Lower leg skin (tissue), 4 donors: ENCODE results near the gene TSC2. TPM values are rescaled to one million over a fixed set of nuclear protein-coding genes. Genes with fewer than 3 reads are reported as not detected.
"Not testable (repeated sequence)": the region's sequence is repeated elsewhere in the genome, so short reads cannot be mapped to it uniquely, and the experiment has no call there.

Experiments
- DNase-seq, 2 donors: peaks; one replicate each; pipeline ENCODE4 v3.0.0-alpha.2; 2019; ENCODE audit warnings: low spot score in 2 of 2
- H3K4me3 ChIP-seq: fragments of 200-600 bp; sonication (generic); 2 replicates; pipeline ENCODE4 v1.5.1; 2017; ENCODE audit warnings: mild to moderate bottlenecking, low read depth; ENCODE audit not compliant: poor library complexity, severe bottlenecking
- CTCF ChIP-seq, 3 donors: fragments of 450-650 bp; IDR thresholded peaks; one replicate each; pipeline ENCODE4 v1.5.1; 2016; ENCODE audit warnings: antibody characterized with exemption in 3 of 3, mild to moderate bottlenecking in 3 of 3, moderate library complexity in 2 of 3
- POLR2A ChIP-seq, 2 donors: fragments of 450-650 bp; IDR thresholded peaks; one replicate each; pipeline ENCODE4 v1.6.1; 2016 to 2017; ENCODE audit warnings: antibody characterized with exemption in 2 of 2, mild to moderate bottlenecking in 1 of 2, moderate library complexity in 1 of 2
- WGBS, 2 donors: methylation state at CpG; one replicate each; pipeline ENCODE4 v1.1.5; 2018; 5-methylcytosine and 5-hydroxymethylcytosine counted together
- intact Hi-C: fragments of 100-400 bp; cut with DNase I; formaldehyde crosslinking; loops from one replicate; pipeline ENCODE4 v1.15.0; 2023; ENCODE audit warnings: low total_unique reads
- total RNA-seq, 4 donors: library from RNA; depleted of rRNA; stranded (reverse); fragments of >200 nt; gene quantifications; one replicate each; pipeline ENCODE4 v1.1.0, GENCODE V29; 2016

Gene TSC2
- total RNA-seq, 4 donors from 2014 or later = 56.7 to 130 (median 65.1) TPM

- H3K4me3 ChIP-seq, intact Hi-C loops, DNase-seq: not testable (repeated sequence)
- 78 to 81% methylated on average over 16 to 19 of the region's 30 CpGs for WGBS, 2 donors
These were observed 64.8 kb downstream of the TSC2 start for GRCh38 chr16:2112539-2113106.

- DNase-seq, H3K4me3 ChIP-seq, intact Hi-C loops: not testable (repeated sequence)
- 92 to 93% methylated on average over 16 to 22 of the region's 26 CpGs for WGBS, 2 donors
These were observed 66.4 kb downstream of the TSC2 start for GRCh38 chr16:2114225-2114624.

GRCh38 chr16:2114885-2115590 lies 67.3 kb downstream of the TSC2 start:
- WGBS, 2 donors = 85 to 88% methylated on average over 27 to 31 of the region's 34 CpGs
- DNase-seq, intact Hi-C loops, H3K4me3 ChIP-seq: not testable (repeated sequence)

GRCh38 chr16:2115591-2115973 lies 67.8 kb downstream of the TSC2 start:
- no peak overlapping the region for H3K4me3 ChIP-seq
- DNase-seq = no peak
- 87 to 94% methylated on average over 9 of the region's 13 CpGs for WGBS, 2 donors
- intact Hi-C loops = no loop called here
- TF ChIP-seq CTCF (IDR thresholded peaks at IDR 0.05) (no peak), POLR2A (IDR thresholded peaks at IDR 0.05) (no peak)

- 81 to 100% methylated on average over 1 to 3 of the region's 24 CpGs for WGBS, 2 donors
- intact Hi-C loops, DNase-seq, H3K4me3 ChIP-seq: not testable (repeated sequence)
These were observed 68.6 kb downstream of the TSC2 start for GRCh38 chr16:2116428-2116827.

GRCh38 chr16:2117341-2117740 lies 69.6 kb downstream of the TSC2 start:
- WGBS, 2 donors = 77 to 88% methylated on average over 7 to 12 of the region's 25 CpGs
- DNase-seq, intact Hi-C loops, H3K4me3 ChIP-seq: not testable (repeated sequence)

- intact Hi-C loops, DNase-seq, H3K4me3 ChIP-seq: not testable (repeated sequence)
- WGBS, 2 donors = 60 to 86% methylated on average over 5 to 10 of the region's 35 CpGs
These were observed 70.4 kb downstream of the TSC2 start for GRCh38 chr16:2117960-2118722.

GRCh38 chr16:2121325-2121724 lies 73.5 kb downstream of the TSC2 start:
- H3K4me3 ChIP-seq, DNase-seq, intact Hi-C loops: not testable (repeated sequence)
- 30 to 43% methylated on average over 7 to 9 of the region's 9 CpGs for WGBS, 2 donors

- TF ChIP-seq CTCF (IDR thresholded peaks at IDR 0.05) (no peak), POLR2A (IDR thresholded peaks at IDR 0.05) (no peak)
- no peak overlapping the region for H3K4me3 ChIP-seq
- WGBS, 2 donors = 37 to 40% methylated on average over 13 to 16 of the region's 19 CpGs
- DNase-seq = no peak
- intact Hi-C loops = no loop called here
These were observed 74.1 kb downstream of the TSC2 start for GRCh38 chr16:2121853-2122252.
